DOHH2 (cell line): Measurements from ENCODE around the gene TRIM38.

Experiments
- EZH2phosphoT487 ChIP-seq: fragments of 200-600 bp; sonication (generic); IDR thresholded peaks from 2 replicates; pipeline ENCODE4 v1.6.1; 2017; ENCODE audit warnings: borderline replicate concordance, mild to moderate bottlenecking, antibody characterized with exemption, low read length, moderate library complexity, mixed read lengths
- TF ChIP-seq, protein P1 (sequence below): fragments of 200-600 bp; sonication (generic); IDR thresholded peaks from one replicate; pipeline ENCODE4 v1.5.1; 2014; ENCODE audit warnings: antibody characterized with exemption, mild to moderate bottlenecking, low read depth, low read length; ENCODE audit not compliant: poor library complexity, severe bottlenecking

DNA sequence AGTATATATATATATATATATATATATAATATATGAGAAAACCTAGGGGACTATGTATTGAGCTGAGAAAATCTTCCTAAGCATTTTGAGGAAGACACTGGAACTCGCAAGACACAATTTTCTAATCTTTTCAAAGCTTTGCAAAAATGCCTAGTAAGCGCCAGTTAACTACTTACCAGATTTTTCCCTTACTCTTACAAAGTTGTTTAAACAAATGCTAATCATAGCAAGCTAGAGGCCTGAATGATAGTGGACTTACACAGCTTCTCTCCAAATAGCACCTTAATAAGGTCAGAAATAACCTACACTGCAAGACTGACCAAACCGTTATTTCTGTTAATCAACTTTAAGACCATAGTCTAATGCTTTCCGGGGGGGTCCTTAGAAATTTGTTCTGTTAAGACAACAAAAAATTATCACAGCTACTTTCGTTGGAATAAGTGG lies 68.6 kb downstream of the TRIM38 start:
- TF ChIP-seq, protein P1, sequence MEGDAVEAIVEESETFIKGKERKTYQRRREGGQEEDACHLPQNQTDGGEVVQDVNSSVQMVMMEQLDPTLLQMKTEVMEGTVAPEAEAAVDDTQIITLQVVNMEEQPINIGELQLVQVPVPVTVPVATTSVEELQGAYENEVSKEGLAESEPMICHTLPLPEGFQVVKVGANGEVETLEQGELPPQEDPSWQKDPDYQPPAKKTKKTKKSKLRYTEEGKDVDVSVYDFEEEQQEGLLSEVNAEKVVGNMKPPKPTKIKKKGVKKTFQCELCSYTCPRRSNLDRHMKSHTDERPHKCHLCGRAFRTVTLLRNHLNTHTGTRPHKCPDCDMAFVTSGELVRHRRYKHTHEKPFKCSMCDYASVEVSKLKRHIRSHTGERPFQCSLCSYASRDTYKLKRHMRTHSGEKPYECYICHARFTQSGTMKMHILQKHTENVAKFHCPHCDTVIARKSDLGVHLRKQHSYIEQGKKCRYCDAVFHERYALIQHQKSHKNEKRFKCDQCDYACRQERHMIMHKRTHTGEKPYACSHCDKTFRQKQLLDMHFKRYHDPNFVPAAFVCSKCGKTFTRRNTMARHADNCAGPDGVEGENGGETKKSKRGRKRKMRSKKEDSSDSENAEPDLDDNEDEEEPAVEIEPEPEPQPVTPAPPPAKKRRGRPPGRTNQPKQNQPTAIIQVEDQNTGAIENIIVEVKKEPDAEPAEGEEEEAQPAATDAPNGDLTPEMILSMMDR = no peak
- no peak for TF ChIP-seq EZH2phosphoT487
